K562 (cell line): ENCODE results near the gene NECTIN1. TPM values are rescaled to one million over a fixed set of nuclear protein-coding genes. Genes with fewer than 3 reads are reported as not detected.

Experiments used
- ATAC-seq: fragments of 200-7000 bp; cut with Tn5 transposase; 3 replicates; pipeline ENCODE4 v1.9.1; 2020; ENCODE audit warnings: moderate library complexity
- BruUV-seq: library from RNA; stranded (reverse); fragments of 400-500 nt; replicated peaks from 2 replicates; lab custom pipeline; 2021; lab: Mats Ljungman, UMichigan
- CTCF ChIA-PET: fragments of 300-600 bp; formaldehyde crosslinking; extraction: SDS; loops from one replicate; lab custom pipeline; 2021; ENCODE audit warnings: low intra/inter-chr PET ratio; lab: Yijun Ruan, JAX
- POLR2A ChIA-PET: fragments of 300-600, 350-650 bp; sonication (Branson Sonifier 250); formaldehyde crosslinking; extraction: SDS; loops from one replicate; lab custom pipeline; 2021; ENCODE audit warnings: antibody characterized with exemption, inconsistent platforms; lab: Yijun Ruan, JAX
- DNase-seq, 4 experiments: peaks; one replicate each; pipeline versions ENCODE4 v3.0.0 to v3.0.0-alpha.2; 2011 to 2018; ENCODE audit warnings: low spot score in 3 of 4, mixed read lengths in 3 of 4; ENCODE audit errors: extremely low read depth in 1 of 4
- FAIRE-seq: peaks from 2 replicates; lab custom pipeline; 2011; peaks lifted over from hg19 to GRCh38; lab: Jason Lieb, UNC
- H2AFZ ChIP-seq: 2 replicates; pipeline ENCODE4 v1.6.0; 2011; ENCODE audit warnings: low read depth, low read length, control low read depth, inconsistent platforms
- H3K27ac ChIP-seq: fragments of 200-600 bp; 3 replicates; pipeline ENCODE4 v1.8.0; 2011; ENCODE audit warnings: low read depth, mild to moderate bottlenecking, control low read depth, inconsistent platforms, low read length, moderate library complexity, mixed read lengths; ENCODE audit errors: extremely low read depth
- H3K27me3 ChIP-seq, 2 experiments: fragments of 300-600 bp in 1 of 2; 2 replicates in 1 of 2; 3 replicates in 1 of 2; pipeline versions ENCODE4 v1.6.0 to v1.8.0; 2011; ENCODE audit warnings: inconsistent platforms in 2 of 2, low read length in 2 of 2, mild to moderate bottlenecking in 1 of 2, mixed read lengths in 1 of 2, moderate library complexity in 1 of 2; ENCODE audit not compliant: control insufficient read depth in 2 of 2, insufficient read depth in 2 of 2
- H3K36me3 ChIP-seq: fragments of 300-600 bp; 3 replicates; pipeline ENCODE4 v1.8.0; 2011; ENCODE audit warnings: mild to moderate bottlenecking, low read length, inconsistent platforms; ENCODE audit not compliant: control insufficient read depth, insufficient read depth
- H3K4me1 ChIP-seq, 2 experiments: fragments of 200-600 bp in 1 of 2; replicated peaks in 1 of 2; 2 replicates in 1 of 2; 3 replicates in 1 of 2; pipeline versions ENCODE4 v1.5.1 to v1.8.0; 2011; ENCODE audit warnings: inconsistent platforms in 2 of 2, low read length in 2 of 2, mild to moderate bottlenecking in 1 of 2, mixed read lengths in 1 of 2, moderate library complexity in 1 of 2; ENCODE audit not compliant: control insufficient read depth in 2 of 2, insufficient read depth in 2 of 2
- H3K4me2 ChIP-seq: 2 replicates; pipeline ENCODE4 v1.6.1; 2011; ENCODE audit warnings: low read length, control low read depth, inconsistent platforms, mixed read lengths; ENCODE audit not compliant: insufficient read depth
- H3K4me3 ChIP-seq: fragments of 200-600 bp; sonication (generic), shearing (Covaris generic); 2 replicates; pipeline ENCODE4 v1.5.1; 2016; ENCODE audit warnings: control low read depth, inconsistent platforms
- H3K79me2 ChIP-seq: fragments of 200-600 bp; 3 replicates; pipeline ENCODE4 v1.8.0; 2011; ENCODE audit warnings: low read length, inconsistent platforms; ENCODE audit not compliant: control insufficient read depth, insufficient read depth
- H3K9ac ChIP-seq, 2 experiments: 2 replicates each; pipeline versions ENCODE4 v1.6.0 to v1.6.1; 2011; ENCODE audit warnings: low read depth in 2 of 2, low read length in 2 of 2, control low read depth in 1 of 2, inconsistent platforms in 1 of 2, mild to moderate bottlenecking in 1 of 2, mixed read lengths in 1 of 2; ENCODE audit not compliant: insufficient read depth in 1 of 2
- H3K9me1 ChIP-seq: one replicate; pipeline ENCODE4 v1.6.0; 2011; ENCODE audit warnings: inconsistent platforms, mild to moderate bottlenecking, low read length, moderate library complexity; ENCODE audit not compliant: control insufficient read depth, insufficient read depth
- H3K9me3 ChIP-seq: replicated peaks from 2 replicates; pipeline ENCODE4 v1.5.1; 2011; ENCODE audit warnings: low read depth, low read length, inconsistent platforms; ENCODE audit not compliant: control insufficient read depth, insufficient read depth
- H4K20me1 ChIP-seq: replicated peaks from 2 replicates; pipeline ENCODE4 v1.6.1; 2011; ENCODE audit warnings: low read length, inconsistent platforms, mixed read lengths; ENCODE audit not compliant: control insufficient read depth, insufficient read depth
- CTCF ChIP-seq, 3 experiments: IDR thresholded peaks in 2 of 3; conservative IDR thresholded peaks in 1 of 3; 2 replicates each; pipeline ENCODE4 v1.5.1; 2011 to 2012; ENCODE audit warnings: low read length in 3 of 3, mild to moderate bottlenecking in 3 of 3, control low read depth in 2 of 3, improper control_type of control experiment in 1 of 3, inconsistent platforms in 1 of 3, low read depth in 1 of 3, mixed read lengths in 1 of 3, moderate library complexity in 1 of 3; ENCODE audit not compliant: insufficient read depth in 2 of 3
- MAZ ChIP-seq, 2 experiments: fragments of 450-650 bp in 1 of 2; sonication (generic) in 1 of 2; formaldehyde crosslinking; IDR thresholded peaks in 1 of 2; conservative IDR thresholded peaks in 1 of 2; 2 replicates each; pipeline versions ENCODE4 v1.4.0 to v1.5.0; 2020; ENCODE audit warnings: mild to moderate bottlenecking in 1 of 2, missing genetic modification reagents in 1 of 2
- RBM34 ChIP-seq: fragments of 200-400 bp; formaldehyde crosslinking; IDR thresholded peaks from 2 replicates; pipeline ENCODE4 v1.6.1; 2018; ENCODE audit warnings: low read length, borderline replicate concordance; ENCODE audit not compliant: insufficient read depth
- WGBS: fragments of 100-300 bp; shearing (Covaris generic); methylation state at CpG from one replicate; pipeline ENCODE4 v1.1.6; 2016; ENCODE audit warnings: low coverage, mixed read lengths; ENCODE audit not compliant: insufficient coverage; ENCODE audit errors: missing lambda C conversion rate; 5-methylcytosine and 5-hydroxymethylcytosine counted together
- in situ Hi-C: fragments of 300-500 bp; cut with MboI; formaldehyde crosslinking; loops from 4 replicates; pipeline ENCODE4 v1.15.0; 2018; ENCODE audit warnings: inconsistent platforms, mixed read lengths
- intact Hi-C: fragments of 100-400 bp; cut with micrococcal nuclease; formaldehyde crosslinking; loops from 2 replicates; pipeline ENCODE4 v1.14.2; 2022
- polyA plus RNA-seq, 8 experiments: library from polyadenylated mRNA; depleted of rRNA in 4 of 8; stranded (reverse) in 5 of 8; unstranded in 3 of 8; fragments of >200 nt; fragmentation: Nextera tagmentation in 2 of 8; fragmentation: Illumina TruSeq in 1 of 8; extraction: Ambion mirVana in 2 of 8; extraction: Trizol in 1 of 8; gene quantifications; 2 replicates each; pipeline versions ENCODE4 v1.2.1 to v1.2.3, GENCODE V29; 2011 to 2014; ENCODE audit warnings: inconsistent platforms in 1 of 8, missing spikeins in 1 of 8
- total RNA-seq, 7 experiments: library from RNA; depleted of rRNA in 6 of 7; stranded (reverse); fragments of >200 nt in 6 of 7; fragmentation: Illumina TruSeq in 2 of 7; extraction: Trizol in 2 of 7; gene quantifications; 2 replicates each; pipeline versions ENCODE4 v1.2.1 to v1.2.3, GENCODE V29; 2011 to 2021; ENCODE audit warnings: low replicate concordance in 1 of 7

NECTIN1 gene
- total and polyA plus RNA-seq, 9 of the 15 experiments (the other 6 are each of a cell fraction or from before 2014, with no cell fraction given) = 0.09 to 0.53 (median 0.23) TPM; not detected in 2

- TF ChIP-seq CTCF (IDR thresholded peaks at IDR 0.05 in 2 of 3, conservative IDR thresholded peaks at IDR 0.05 in 1 of 3; ENCODE audit: insufficient read depth in 2 of 3, low read depth in 1 of 3, low read length in 3 of 3) = no peak
Measured at GRCh38 chr11:119723952-119724325, 5.1 kb downstream of the NECTIN1 start (continued).

- TF ChIP-seq MAZ (CRISPR knock-in tag; conservative IDR thresholded peaks at IDR 0.05 in 1 of 2, IDR thresholded peaks at IDR 0.05 in 1 of 2) (no peak), RBM34 (no peak)
- FAIRE-seq (no peak), ATAC-seq (no peak), DNase-seq (no peak)
- Histone ChIP-seq H3K9ac (no peak overlapping the region), H3K4me1 (peaks cover 0 to 12% of the 10 kb centered on the region in 2 experiments; a peak in 2 of 5 replicates), H3K27ac (no peak overlapping the region), H3K79me2 (no peaks in the 10 kb centered on the region), H3K4me2 (no peak overlapping the region), H3K36me3 (no peaks in the 10 kb centered on the region), H4K20me1 (peaks cover 6% of the 10 kb centered on the region; the same call in 1 of the 2 replicates), H2AFZ (no peak overlapping the region), H3K9me3 (no peaks in the 10 kb centered on the region), H3K27me3 (peaks cover 19 to 82% of the 10 kb centered on the region in 2 experiments; a peak in 4 of 5 replicates), H3K9me1 (no peaks in the 10 kb centered on the region), H3K4me3 (no peak overlapping the region)
- intact Hi-C loops (no loop called here), in situ Hi-C loops (no loop called here)
- ChIA-PET POLR2A (interaction anchor here (0.6 to 1.0 kb wide), 3 partner anchors 14 to 64 kb away, joined by 3 read pairs; no protein-coding TSS in a partner anchor), CTCF (no interaction called here)
- WGBS = 0% methylated on average over 6 of the region's 6 CpGs
- BruUV-seq = no TSS peak
Measured at GRCh38 chr11:119723243-119723951, 5.6 kb downstream of the NECTIN1 start.
